ENCODE results near the gene ZDHHC24.
A peak's percentile ranks its signal among the peaks of the same experiment; 100 is the strongest.

ZDHHC24 gene

GRCh38 chr11:66492161-66492865 is 53.5 kb downstream of the ZDHHC24 start:
- no peak for DNase-seq (ENCODE audit: low read depth)
- no peak overlapping the region for H3K4me3 ChIP-seq (ENCODE audit: low read depth, low read length)
- TF ChIP-seq, protein P1, sequence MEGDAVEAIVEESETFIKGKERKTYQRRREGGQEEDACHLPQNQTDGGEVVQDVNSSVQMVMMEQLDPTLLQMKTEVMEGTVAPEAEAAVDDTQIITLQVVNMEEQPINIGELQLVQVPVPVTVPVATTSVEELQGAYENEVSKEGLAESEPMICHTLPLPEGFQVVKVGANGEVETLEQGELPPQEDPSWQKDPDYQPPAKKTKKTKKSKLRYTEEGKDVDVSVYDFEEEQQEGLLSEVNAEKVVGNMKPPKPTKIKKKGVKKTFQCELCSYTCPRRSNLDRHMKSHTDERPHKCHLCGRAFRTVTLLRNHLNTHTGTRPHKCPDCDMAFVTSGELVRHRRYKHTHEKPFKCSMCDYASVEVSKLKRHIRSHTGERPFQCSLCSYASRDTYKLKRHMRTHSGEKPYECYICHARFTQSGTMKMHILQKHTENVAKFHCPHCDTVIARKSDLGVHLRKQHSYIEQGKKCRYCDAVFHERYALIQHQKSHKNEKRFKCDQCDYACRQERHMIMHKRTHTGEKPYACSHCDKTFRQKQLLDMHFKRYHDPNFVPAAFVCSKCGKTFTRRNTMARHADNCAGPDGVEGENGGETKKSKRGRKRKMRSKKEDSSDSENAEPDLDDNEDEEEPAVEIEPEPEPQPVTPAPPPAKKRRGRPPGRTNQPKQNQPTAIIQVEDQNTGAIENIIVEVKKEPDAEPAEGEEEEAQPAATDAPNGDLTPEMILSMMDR (IDR thresholded peaks at IDR 0.05; ENCODE audit: low read depth, low read length, missing control alignments): no peak

DNA sequence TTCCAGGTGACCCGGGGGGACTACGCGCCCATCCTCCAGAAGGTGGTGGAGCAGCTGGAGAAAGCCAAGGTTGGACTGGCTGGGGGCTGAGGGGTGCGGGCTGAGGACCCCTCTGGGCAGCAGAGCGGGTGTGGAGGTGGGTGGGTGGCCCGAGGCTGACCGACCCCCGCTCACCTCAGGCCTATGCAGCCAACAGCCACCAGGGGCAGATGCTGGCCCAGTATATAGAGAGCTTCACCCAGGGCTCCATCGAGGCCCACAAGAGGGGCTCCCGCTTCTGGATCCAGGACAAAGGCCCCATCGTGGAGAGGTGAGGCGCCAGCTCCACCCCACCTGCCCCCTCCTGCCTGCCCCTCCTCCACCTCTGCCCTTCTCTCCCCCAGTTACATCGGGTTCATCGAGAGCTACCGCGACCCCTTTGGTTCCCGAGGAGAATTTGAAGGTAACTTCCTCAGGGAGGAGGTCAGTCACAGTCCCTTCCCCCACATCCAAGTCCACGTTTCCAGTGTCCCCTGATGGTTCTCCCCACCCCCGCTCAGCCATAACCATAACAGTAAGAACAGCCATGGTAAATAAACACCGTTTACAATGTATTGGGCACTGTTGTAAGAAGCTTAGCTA is 54.4 kb downstream of the ZDHHC24 start:
- no peak for DNase-seq (ENCODE audit: low read depth)
- H3K4me3 ChIP-seq (ENCODE audit: low read depth, low read length): no peak overlapping the region
- TF ChIP-seq, protein P1 (IDR thresholded peaks at IDR 0.05; ENCODE audit: low read depth, low read length, missing control alignments): peak; percentile 60

- TF ChIP-seq, protein P1 (IDR thresholded peaks at IDR 0.05; ENCODE audit: low read depth, low read length, missing control alignments): no peak
- H3K4me3 ChIP-seq (ENCODE audit: low read depth, low read length): no peak overlapping the region
- DNase-seq (ENCODE audit: low read depth): no peak
Measured at GRCh38 chr11:66489636-66490035, 56.2 kb downstream of the ZDHHC24 start.

GRCh38 chr11:66488957-66489356 is 56.9 kb downstream of the ZDHHC24 start:
- DNase-seq (ENCODE audit: low read depth): no peak
- TF ChIP-seq, protein P1 (IDR thresholded peaks at IDR 0.05; ENCODE audit: low read depth, low read length, missing control alignments): no peak
- H3K4me3 ChIP-seq (ENCODE audit: low read depth, low read length): no peak overlapping the region

DNA sequence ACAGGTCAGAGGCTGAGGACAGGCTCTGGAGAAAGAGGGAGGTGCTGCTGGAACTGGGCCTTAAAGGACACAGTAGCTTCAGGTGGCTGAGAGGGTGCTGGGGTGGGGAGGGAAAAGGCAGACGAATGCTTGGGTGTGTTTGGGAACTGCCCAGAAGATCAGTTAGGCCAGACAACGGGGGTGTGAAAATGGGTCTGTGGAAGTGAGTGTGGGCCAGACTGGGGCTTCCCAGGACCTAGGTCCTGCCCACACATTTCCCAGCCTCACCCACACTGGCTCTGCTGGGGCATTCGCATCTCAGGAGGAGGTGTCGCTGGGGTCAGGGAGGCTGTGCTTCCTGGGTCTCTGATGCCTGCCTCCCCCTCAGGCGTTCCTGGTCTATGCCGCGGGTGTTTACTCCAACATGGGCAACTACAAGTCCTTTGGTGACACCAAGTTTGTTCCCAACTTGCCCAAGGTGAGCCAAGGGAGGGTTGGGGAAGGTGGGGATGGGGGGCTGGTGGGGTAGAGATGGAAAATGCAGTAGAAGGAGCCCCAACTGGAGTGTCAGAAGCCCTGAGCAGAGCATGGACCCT is 61.0 kb downstream of the ZDHHC24 start:
- no peak overlapping the region for H3K4me3 ChIP-seq (ENCODE audit: low read depth, low read length)
- TF ChIP-seq, protein P1 (IDR thresholded peaks at IDR 0.05; ENCODE audit: low read depth, low read length, missing control alignments): no peak
- no peak for DNase-seq (ENCODE audit: low read depth)

DNA sequence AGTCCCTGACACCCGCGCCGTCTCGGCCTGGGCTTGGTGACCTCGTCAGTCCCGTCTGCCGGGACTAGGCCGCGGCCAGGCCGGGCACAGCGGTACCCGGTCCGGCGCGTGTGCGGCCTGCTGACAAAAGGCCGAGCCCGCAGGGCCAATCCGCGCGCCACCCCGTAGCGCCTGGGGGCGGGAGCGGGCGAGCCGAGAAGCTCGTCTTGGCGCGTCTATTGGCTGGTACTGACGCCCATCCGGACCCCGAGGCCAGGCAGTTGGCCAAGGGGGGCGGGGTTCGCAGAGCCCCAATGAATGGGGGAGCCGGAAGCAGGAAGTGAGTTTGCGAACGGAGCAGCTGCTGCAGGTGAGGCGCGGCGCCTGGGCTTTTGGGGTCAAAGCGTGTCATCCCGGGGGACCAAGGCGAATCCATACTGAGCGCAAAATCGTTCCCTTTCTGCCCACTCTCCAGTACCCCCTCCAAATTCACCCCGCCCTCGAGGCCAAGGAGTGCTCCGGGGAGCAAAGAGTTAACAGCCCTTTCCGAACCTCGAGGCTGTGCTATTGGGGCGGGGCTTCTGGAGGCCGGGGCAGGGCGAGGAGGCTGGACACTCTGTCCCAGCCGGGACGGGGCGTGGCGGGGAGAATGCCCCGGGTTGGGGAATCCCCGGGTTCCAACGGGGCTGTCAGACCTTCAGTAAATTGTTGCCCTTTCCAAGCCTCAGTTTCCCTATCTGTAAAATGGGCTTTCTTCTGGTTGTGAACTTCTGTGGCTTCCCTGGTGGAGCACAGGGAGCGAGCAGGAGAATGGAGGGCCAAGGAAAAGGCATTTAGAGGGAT is 65.5 kb downstream of the ZDHHC24 start, which contains the start of gene DPP3:
DPP3 (plus strand) TSS at position 318 of the 822 bp plus-strand sequence. CDS start 1,767 bp downstream, outside the sequence.
- peak within 1 kb of the TSS; percentile 87 for H3K4me3 ChIP-seq (ENCODE audit: low read depth, low read length)
- TF ChIP-seq, protein P1 (IDR thresholded peaks at IDR 0.05; ENCODE audit: low read depth, low read length, missing control alignments): no peak
- peak; percentile 86 for DNase-seq (ENCODE audit: low read depth)

All from GM12864 (cell line).